Measurements from ENCODE around the gene CCDC88B. TPM values are rescaled to one million over a fixed set of nuclear protein-coding genes. Genes with fewer than 3 reads are reported as not detected.

The CCDC88B gene
- total RNA-seq, 2 donors from 2014 or later: 14.2 to 15.2 TPM

- Mint-ChIP-seq H3K4me1 (no peaks in the 10 kb centered on the region), H3K27me3 (ENCODE audit: insufficient read depth) (no peaks in the 10 kb centered on the region), H3K4me3 (no peak overlapping the region), H3K36me3 (ENCODE audit: low read depth) (peaks cover 24% of the 10 kb centered on the region), H3K9me3 (no peaks in the 10 kb centered on the region), H3K27ac (no peak overlapping the region)
- Histone ChIP-seq H3K9me3 (ENCODE audit: control insufficient read depth, low read length) (no peaks in the 10 kb centered on the region), H3K36me3 (ENCODE audit: control insufficient read depth, insufficient read depth, low read length) (peaks cover 9% of the 10 kb centered on the region), H3K27me3 (ENCODE audit: control insufficient read depth, insufficient read depth, low read length, poor library complexity, severe bottlenecking) (no peaks in the 10 kb centered on the region), H3K27ac (ENCODE audit: low read depth, low read length) (no peak overlapping the region), H3K4me1 (ENCODE audit: control insufficient read depth, insufficient read depth, low read length) (no peaks in the 10 kb centered on the region), H3K4me3 (ENCODE audit: low read length) (no peak overlapping the region), H3K9ac (ENCODE audit: extremely low read depth, low read length, poor library complexity, severe bottlenecking) (no peak overlapping the region)
- WGBS, 2 experiments (ENCODE audit: insufficient coverage in 1 of 2, insufficient read length in 1 of 2): 92 to 97% methylated on average over 6 of the region's 6 CpGs
- no peak for TF ChIP-seq CTCF (conservative IDR thresholded peaks at IDR 0.05)
- DNase-seq: no peak
These were observed 32.0 kb downstream of the CCDC88B start for GRCh38 chr11:64372021-64372420.

- Histone ChIP-seq H3K4me3 (ENCODE audit: low read length) (no peak overlapping the region), H3K27me3 (ENCODE audit: control insufficient read depth, insufficient read depth, low read length, poor library complexity, severe bottlenecking) (no peaks in the 10 kb centered on the region), H3K9me3 (ENCODE audit: control insufficient read depth, low read length) (no peaks in the 10 kb centered on the region), H3K27ac (ENCODE audit: low read depth, low read length) (no peak overlapping the region), H3K36me3 (ENCODE audit: control insufficient read depth, insufficient read depth, low read length) (peaks cover 4% of the 10 kb centered on the region), H3K9ac (ENCODE audit: extremely low read depth, low read length, poor library complexity, severe bottlenecking) (no peak overlapping the region), H3K4me1 (ENCODE audit: control insufficient read depth, insufficient read depth, low read length) (no peaks in the 10 kb centered on the region)
- Mint-ChIP-seq H3K4me1 (no peaks in the 10 kb centered on the region), H3K4me3 (peak overlapping the region; percentile 24), H3K36me3 (ENCODE audit: low read depth) (peaks cover 19% of the 10 kb centered on the region), H3K9me3 (no peaks in the 10 kb centered on the region), H3K27me3 (ENCODE audit: insufficient read depth) (no peaks in the 10 kb centered on the region), H3K27ac (peak overlapping the region; percentile 35)
- no peak for TF ChIP-seq CTCF (conservative IDR thresholded peaks at IDR 0.05)
- peak; percentile 90 for DNase-seq
- 81 to 90% methylated on average over 13 to 18 of the region's 18 CpGs for WGBS, 2 experiments (ENCODE audit: insufficient coverage in 1 of 2, insufficient read length in 1 of 2)
These were observed 33.0 kb downstream of the CCDC88B start for GRCh38 chr11:64372802-64373597.

GRCh38 chr11:64373598-64373974 lies 33.6 kb downstream of the CCDC88B start:
- Histone ChIP-seq H3K4me3 (ENCODE audit: low read length) (no peak overlapping the region), H3K27me3 (ENCODE audit: control insufficient read depth, insufficient read depth, low read length, poor library complexity, severe bottlenecking) (no peaks in the 10 kb centered on the region), H3K36me3 (ENCODE audit: control insufficient read depth, insufficient read depth, low read length) (peaks cover 4% of the 10 kb centered on the region), H3K9ac (ENCODE audit: extremely low read depth, low read length, poor library complexity, severe bottlenecking) (no peak overlapping the region), H3K9me3 (ENCODE audit: control insufficient read depth, low read length) (no peaks in the 10 kb centered on the region), H3K27ac (ENCODE audit: low read depth, low read length) (no peak overlapping the region), H3K4me1 (ENCODE audit: control insufficient read depth, insufficient read depth, low read length) (no peaks in the 10 kb centered on the region)
- H3K4me1 Mint-ChIP-seq: no peaks in the 10 kb centered on the region
- 76 to 80% methylated on average over 4 to 5 of the region's 5 CpGs for WGBS, 2 experiments (ENCODE audit: insufficient coverage in 1 of 2, insufficient read length in 1 of 2)
- no peak for TF ChIP-seq CTCF (conservative IDR thresholded peaks at IDR 0.05)
- no peak overlapping the region for H3K27ac Mint-ChIP-seq
- DNase-seq: no peak
- H3K27me3 Mint-ChIP-seq (ENCODE audit: insufficient read depth): no peaks in the 10 kb centered on the region
- H3K9me3 Mint-ChIP-seq: no peaks in the 10 kb centered on the region
- H3K4me3 Mint-ChIP-seq: peak overlapping the region; percentile 24
- H3K36me3 Mint-ChIP-seq (ENCODE audit: low read depth): peaks cover 16% of the 10 kb centered on the region

All from endodermal cell (in vitro differentiated cells).